NOMO-1 treated with DMSO at 0.1 percent for 48 hours (cell line): ENCODE results near the gene PPP2R5C.
"Not testable (repeated sequence)": the region's sequence is repeated elsewhere in the genome, so short reads cannot be mapped to it uniquely, and the experiment has no call there.

Experiments used
- DNase-seq: peaks from one replicate; lab custom pipeline; 2025; ENCODE audit not compliant: unreplicated experiment; lab: John Stamatoyannopoulos, UW

Gene PPP2R5C

GRCh38 chr14:101780887-101781239, 19.4 kb downstream of the PPP2R5C start:
- DNase-seq = no peak

DNA sequence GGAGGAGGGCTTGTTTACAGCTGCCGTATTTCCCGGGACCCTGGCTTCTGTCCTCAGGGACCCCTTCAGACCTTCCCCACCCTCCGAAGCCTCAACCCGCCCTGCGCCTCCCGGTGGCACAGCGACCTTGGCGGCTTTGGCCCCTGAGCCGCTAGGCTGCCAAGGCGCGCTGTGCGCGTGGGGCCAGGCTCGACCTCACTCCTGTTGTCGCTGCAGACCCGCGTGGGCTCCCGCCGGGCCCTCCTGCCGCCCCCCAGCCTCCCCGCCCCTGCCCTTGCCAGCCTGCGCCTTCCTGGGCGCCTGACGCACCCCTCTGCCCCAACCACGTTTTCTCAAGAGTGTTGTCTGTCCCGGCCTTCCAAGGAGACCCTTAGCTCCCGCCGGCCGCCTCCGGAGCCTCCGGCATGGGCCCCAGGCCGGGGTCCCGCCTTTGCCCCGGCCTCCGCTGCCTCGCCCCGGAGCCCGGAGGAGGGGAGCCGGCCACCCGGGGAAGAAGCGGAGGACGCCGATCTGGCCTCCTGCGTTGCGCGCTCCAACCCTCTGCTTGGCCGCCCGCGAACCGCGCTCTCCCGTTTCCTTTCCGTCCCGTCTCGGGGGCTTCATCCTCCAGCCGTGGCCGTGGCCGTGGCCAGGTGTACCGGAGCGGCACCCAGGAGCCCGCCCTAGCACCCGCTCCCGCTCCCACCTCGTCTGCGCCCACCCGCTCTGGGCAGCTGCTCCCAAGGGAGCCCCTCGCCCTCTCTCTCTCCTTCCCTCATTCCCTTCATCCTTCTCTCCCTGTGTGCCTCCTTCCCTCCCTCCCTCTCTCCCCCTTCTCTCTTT, 19.9 kb downstream of the PPP2R5C start:
- DNase-seq = peak; percentile 5

DNA sequence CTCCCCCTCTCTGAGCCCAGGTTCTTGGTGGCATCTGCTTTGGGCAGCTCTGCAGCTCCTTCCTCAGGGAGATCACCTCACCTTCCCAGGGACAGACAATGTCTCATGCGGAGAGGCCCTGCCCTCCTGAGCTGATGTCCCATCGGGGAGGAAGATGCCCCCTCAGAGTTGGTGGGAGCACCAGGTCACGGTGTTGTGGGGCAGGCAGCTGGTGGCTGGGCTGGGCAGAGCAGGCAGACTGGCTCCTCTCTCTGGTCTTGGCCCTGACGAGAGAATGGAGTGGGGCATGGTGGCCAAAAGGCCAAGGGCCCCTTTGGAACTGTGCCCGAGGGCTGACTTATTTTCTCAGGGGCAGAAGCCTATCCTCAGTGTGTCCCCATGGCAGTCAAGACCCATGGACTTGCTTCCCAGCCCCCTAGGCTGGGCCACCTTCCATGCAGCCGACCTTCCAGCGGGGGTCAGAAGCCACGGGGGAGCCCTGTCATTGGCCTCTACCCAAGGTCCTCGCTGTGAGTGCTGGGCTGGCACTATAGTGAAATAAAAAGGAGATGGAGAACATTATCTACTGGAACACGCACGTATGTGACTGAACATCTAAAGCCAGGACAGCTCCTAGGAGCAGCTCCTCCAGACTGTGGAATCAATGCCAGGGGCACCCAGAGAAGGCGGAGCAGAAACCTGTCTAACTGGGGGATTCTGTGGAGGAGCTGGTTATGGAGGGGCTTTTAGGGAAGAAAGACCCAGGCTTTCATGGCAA, 21.9 kb downstream of the PPP2R5C start:
- no peak for DNase-seq

DNA sequence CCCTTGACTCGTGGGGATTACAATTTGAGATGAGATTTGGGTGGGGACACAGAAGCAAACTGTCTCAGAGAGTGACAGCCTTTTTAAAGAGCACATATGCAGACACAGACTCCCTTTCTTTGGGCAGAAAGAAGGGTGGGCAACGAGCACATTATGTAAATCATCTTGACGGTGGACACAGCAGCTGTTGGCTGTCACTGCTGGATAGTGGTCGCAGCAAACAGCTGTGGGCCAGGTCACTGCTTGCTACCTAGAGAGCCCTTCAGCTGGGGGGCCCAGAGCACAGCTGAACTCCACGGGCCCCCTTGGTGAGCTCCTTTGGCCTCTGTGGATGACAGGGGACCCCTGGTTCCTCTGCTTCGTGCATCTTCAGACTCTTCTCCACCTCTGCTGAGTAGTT, 23.1 kb downstream of the PPP2R5C start:
- no peak for DNase-seq

DNA sequence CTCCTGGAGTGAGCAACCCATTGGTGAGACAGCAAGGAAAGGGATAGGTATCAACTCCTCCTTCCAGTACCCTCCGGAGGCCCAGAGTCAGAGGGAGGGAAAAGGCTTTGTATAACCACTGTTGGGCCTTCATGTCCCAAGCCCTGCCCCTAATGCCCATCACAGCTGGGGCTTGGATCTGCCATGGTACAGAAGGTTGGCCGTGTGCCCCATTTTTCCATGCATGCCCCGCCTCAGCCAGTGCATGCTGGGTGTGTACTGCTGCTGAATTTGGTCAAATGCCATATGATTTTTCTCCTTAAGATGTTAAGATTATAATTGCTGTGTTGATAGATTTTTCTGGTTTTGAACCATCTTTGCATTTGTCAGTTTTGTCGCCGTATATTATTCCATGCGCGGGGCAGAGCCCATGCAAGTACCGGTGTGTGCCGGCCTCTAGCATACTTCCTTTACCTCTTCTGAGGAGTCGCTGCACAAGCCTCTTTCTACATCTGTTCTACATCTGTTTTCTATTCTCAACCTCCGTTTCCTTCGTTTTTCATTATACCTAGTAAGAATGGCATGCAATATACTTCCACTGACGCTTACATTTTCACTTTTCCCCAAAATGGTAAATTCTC, 26.6 kb downstream of the PPP2R5C start:
- DNase-seq = no peak

DNA sequence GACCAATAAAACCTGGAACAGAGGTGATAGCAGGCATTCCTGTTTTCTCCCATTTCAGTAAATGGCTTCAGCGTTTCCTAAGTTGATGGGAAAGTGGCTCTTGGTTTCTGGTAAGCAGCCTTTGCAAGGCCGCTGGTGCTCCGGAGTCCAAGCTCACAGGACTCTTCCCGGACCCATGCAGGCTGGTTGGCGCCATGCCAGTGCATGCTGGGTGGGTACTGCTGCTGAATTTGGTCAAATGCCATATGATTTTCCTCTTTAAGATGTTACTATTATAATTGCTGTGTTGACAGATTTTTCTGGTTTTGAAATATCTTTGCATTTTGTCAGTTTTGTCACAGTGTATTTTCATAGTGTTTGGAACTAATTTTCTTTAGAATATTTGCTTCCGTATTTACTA, 27.7 kb downstream of the PPP2R5C start:
- no peak for DNase-seq

- peak; percentile 16 for DNase-seq
These were observed 28.7 kb downstream of the PPP2R5C start for GRCh38 chr14:101790232-101790631.

- peak; percentile 27 for DNase-seq
These were observed 30.5 kb downstream of the PPP2R5C start for GRCh38 chr14:101791919-101792572.

GRCh38 chr14:101796016-101796415, 34.5 kb downstream of the PPP2R5C start:
- DNase-seq = no peak

DNA sequence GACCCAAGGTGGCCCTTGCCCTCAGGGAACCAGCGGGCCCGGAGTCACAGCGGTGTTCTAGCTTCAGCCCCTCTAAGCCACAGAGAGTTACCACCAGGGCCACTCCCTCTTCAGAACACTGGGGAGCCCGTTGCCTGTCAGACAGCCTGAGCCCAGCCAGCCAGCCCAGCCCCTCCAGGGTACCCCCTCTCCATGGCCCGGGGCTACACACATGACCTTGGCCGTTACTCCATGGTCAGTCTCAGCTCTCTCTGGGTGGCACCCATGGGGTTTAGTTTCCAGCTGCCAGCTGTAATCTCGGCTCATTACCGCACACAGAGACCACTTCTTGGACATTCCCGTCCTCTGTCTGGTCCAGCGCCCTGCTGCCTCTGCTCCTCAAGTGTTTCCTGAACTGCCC, 35.0 kb downstream of the PPP2R5C start:
- no peak for DNase-seq

DNA sequence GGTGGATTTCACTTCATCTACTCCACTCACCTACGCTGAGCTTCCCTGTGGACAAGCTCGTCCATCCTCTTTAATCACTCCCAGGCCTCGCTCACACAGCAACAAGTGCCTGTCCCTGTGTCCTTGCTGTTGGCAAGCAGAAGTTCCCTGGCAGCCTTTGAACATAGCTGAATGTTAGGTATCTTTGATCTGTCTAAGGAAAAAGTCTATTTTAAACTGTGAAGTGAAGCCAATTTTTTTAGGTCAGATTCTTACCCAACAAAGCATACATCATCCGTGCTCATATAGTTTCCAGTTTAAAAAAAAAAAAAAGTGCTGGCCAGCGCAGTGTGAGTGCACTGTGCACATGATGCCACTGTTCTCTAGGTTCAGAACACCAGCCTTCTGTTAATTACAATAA, 36.3 kb downstream of the PPP2R5C start:
- DNase-seq = no peak

- not testable (repeated sequence) for DNase-seq
These were observed 42.9 kb downstream of the PPP2R5C start for GRCh38 chr14:101804373-101804772.

- DNase-seq = not testable (repeated sequence)
These were observed 44.7 kb downstream of the PPP2R5C start for GRCh38 chr14:101806252-101806651.

- no peak for DNase-seq
These were observed 46.6 kb downstream of the PPP2R5C start for GRCh38 chr14:101808020-101808641.

- no peak for DNase-seq
These were observed 47.6 kb downstream of the PPP2R5C start for GRCh38 chr14:101808894-101809670.

DNA sequence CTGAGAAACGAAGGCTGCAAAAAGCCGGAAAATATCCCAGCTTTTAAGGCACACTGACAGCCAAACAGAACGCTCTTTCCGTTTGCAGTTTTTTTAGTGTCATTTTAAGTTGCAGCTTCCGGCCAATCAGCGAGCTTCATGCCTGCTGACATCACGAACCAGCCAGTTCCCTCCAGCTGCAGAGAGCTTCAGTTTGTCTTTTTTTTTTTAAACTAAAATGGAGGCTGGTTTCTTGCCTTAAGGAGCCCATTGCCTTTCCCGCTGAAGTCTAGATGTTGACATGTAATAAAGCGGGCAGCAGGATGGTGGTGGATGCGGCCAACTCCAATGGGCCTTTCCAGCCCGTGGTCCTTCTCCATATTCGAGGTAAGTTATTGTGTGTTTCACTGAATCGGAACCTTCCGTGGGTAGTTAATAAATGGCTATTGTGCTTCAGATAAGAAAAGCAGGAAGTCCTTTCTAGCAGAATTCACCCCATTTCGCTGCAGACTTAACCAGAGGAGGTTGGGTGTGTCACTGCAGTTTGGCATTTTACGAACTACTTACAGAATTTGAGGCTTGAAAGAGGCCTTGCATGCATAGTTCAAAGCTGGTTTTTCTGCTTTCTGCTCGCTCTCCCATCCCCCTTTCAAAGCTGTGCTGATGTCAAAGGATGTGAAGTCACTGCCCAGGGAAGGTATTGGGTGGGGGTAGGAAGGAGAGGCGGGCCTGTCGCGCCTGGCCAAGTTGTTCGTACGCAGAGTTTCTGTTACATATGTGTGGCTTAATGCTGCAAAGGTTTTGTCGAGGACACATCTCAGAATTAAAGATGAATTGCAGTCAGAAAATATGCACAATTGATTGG, 48.4 kb downstream of the PPP2R5C start:
- DNase-seq = peak; percentile 96

DNA sequence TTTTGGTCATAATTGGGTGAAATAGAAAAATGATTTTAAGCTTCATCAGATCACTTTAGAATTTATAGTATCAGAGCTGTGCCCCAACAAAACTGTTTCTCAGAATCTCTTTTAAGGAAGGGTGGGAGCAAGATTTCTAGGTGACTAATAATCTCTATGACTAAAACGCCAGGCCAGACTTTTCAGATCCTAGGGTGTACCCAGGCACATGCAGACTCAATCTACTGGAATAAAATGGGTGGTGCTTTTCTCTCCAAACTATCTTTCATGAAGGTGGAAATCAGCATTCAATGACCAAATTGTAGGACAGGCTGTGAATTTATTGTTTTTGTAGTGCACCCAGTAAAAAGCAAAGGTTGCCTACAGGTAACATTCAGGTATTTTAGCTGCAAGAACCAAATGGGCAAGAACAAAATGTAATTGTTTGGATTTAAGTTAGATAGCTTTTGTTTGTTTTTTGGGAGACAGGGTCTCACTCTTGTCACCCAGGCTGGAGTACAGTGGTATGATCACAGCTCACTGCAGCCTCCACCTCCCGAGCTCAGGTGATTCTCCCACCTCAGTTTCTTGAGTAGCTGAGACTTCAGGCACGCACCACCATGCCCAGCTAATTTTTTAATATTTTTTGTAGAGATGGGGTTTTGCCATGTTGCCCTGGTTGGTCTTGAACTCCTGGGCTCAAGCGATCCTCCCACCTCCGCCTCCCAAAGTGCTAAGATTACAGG, 49.5 kb downstream of the PPP2R5C start:
- DNase-seq = no peak

- DNase-seq = no peak
These were observed 50.6 kb downstream of the PPP2R5C start for GRCh38 chr14:101812071-101812470.
